Stimulated activated memory B cell treated with anti-CD40 and anti-IgM and Interleukin-4, amounts not matched to agents 10 μg/mL and 1 μg/mL and 100 μg/mL, for 72 hours (primary cell): ENCODE results near the gene LRRC46.

ENCODE experiments used
- ATAC-seq: fragments of 150-1000 bp; cut with Tn5 transposase; 2 replicates; pipeline ENCODE4 v1.10.0; 2021
- H3K27ac Mint-ChIP-seq: one replicate; pipeline ENCODE4 v1.8.0; 2022; ENCODE audit warnings: mild to moderate bottlenecking, mixed read lengths
- H3K27me3 Mint-ChIP-seq: one replicate; pipeline ENCODE4 v1.8.0; 2022; ENCODE audit warnings: mixed read lengths
- H3K36me3 Mint-ChIP-seq: one replicate; pipeline ENCODE4 v1.8.0; 2022; ENCODE audit warnings: mixed read lengths
- H3K4me1 Mint-ChIP-seq: one replicate; pipeline ENCODE4 v1.8.0; 2022; ENCODE audit warnings: mixed read lengths
- H3K4me3 Mint-ChIP-seq: one replicate; pipeline ENCODE4 v1.8.0; 2022; ENCODE audit warnings: mild to moderate bottlenecking, moderate library complexity, mixed read lengths
- H3K9me3 Mint-ChIP-seq: one replicate; pipeline ENCODE4 v1.8.0; 2022; ENCODE audit warnings: mixed read lengths

Gene LRRC46

GRCh38 chr17:47882695-47883588, 51.5 kb downstream of the LRRC46 start:
- no peak for ATAC-seq
- Mint-ChIP-seq H3K4me1 (no peaks in the 10 kb centered on the region), H3K27ac (no peak overlapping the region), H3K36me3 (no peaks in the 10 kb centered on the region), H3K27me3 (peaks cover 46% of the 10 kb centered on the region), H3K4me3 (no peak overlapping the region), H3K9me3 (no peaks in the 10 kb centered on the region)

- no peak for ATAC-seq
- H3K36me3 Mint-ChIP-seq, result no peaks in the 10 kb centered on the region
- no peaks in the 10 kb centered on the region for H3K9me3 Mint-ChIP-seq
- peaks cover 37% of the 10 kb centered on the region for H3K27me3 Mint-ChIP-seq
- no peak overlapping the region for H3K27ac Mint-ChIP-seq
- H3K4me1 Mint-ChIP-seq, result no peaks in the 10 kb centered on the region
- H3K4me3 Mint-ChIP-seq, result no peak overlapping the region
Observed at GRCh38 chr17:47883589-47884426, 52.3 kb downstream of the LRRC46 start.

GRCh38 chr17:47884427-47884740, 52.9 kb downstream of the LRRC46 start:
- no peaks in the 10 kb centered on the region for H3K36me3 Mint-ChIP-seq
- no peak for ATAC-seq
- H3K4me3 Mint-ChIP-seq, result no peak overlapping the region
- no peaks in the 10 kb centered on the region for H3K4me1 Mint-ChIP-seq
- no peak overlapping the region for H3K27ac Mint-ChIP-seq
- no peaks in the 10 kb centered on the region for H3K9me3 Mint-ChIP-seq
- peaks cover 31% of the 10 kb centered on the region for H3K27me3 Mint-ChIP-seq

GRCh38 chr17:47884905-47885730, 53.6 kb downstream of the LRRC46 start:
- Mint-ChIP-seq H3K4me3 (no peak overlapping the region), H3K4me1 (peaks cover 4% of the 10 kb centered on the region)
- ATAC-seq, result no peak

More at GRCh38 chr17:47884905-47885730, 53.6 kb downstream of the LRRC46 start:
- Mint-ChIP-seq H3K9me3 (no peaks in the 10 kb centered on the region), H3K36me3 (no peaks in the 10 kb centered on the region), H3K27ac (no peak overlapping the region), H3K27me3 (peaks cover 27% of the 10 kb centered on the region)
